AG04450 (cell line): ENCODE results near the gene C14orf132. TPM values are rescaled to one million over a fixed set of nuclear protein-coding genes. Genes with fewer than 3 reads are reported as not detected.
A peak's percentile ranks its signal among the peaks of the same experiment; 100 is the strongest.

Experiments
- CTCF ChIA-PET: fragments of 300-600, 350-600 bp; formaldehyde crosslinking; extraction: SDS; loops from one replicate; lab custom pipeline; 2022; ENCODE audit warnings: antibody characterized with exemption, inconsistent platforms; lab: Charles Lee
- POLR2A ChIA-PET: fragments of 350-600 bp; formaldehyde crosslinking; extraction: SDS; loops from one replicate; lab custom pipeline; 2021; ENCODE audit warnings: antibody characterized with exemption, inconsistent platforms; lab: Yijun Ruan, JAX
- DNase-seq: peaks from one replicate; pipeline ENCODE4 v3.0.0-alpha.2; 2011; ENCODE audit warnings: low read depth, low spot score
- H3K27ac ChIP-seq: one replicate; pipeline ENCODE4 v1.5.1; 2012; ENCODE audit warnings: low read depth, low read length, control low read depth
- H3K27me3 ChIP-seq: one replicate; pipeline ENCODE4 v1.6.0; 2012; ENCODE audit warnings: low read length; ENCODE audit not compliant: control insufficient read depth, insufficient read depth
- H3K4me3 ChIP-seq: 2 replicates; pipeline ENCODE4 v1.5.1; 2011; ENCODE audit warnings: mild to moderate bottlenecking, low read depth, low read length, control low read depth
- H3K9me3 ChIP-seq: 2 replicates; pipeline ENCODE4 v1.5.1; 2012; ENCODE audit warnings: low read length; ENCODE audit not compliant: control insufficient read depth, insufficient read depth
- CTCF ChIP-seq: IDR thresholded peaks from 2 replicates; pipeline ENCODE4 v1.5.1; 2011; ENCODE audit warnings: low read depth, low read length, control low read depth, inconsistent platforms
- polyA plus RNA-seq: library from polyadenylated mRNA; depleted of rRNA; stranded (reverse); fragments of >200 nt; gene quantifications from 2 replicates; pipeline ENCODE4 v1.2.3, GENCODE V29; 2011

Gene C14orf132
- polyA plus RNA-seq, 1 experiment, result 42.0 TPM

GRCh38 chr14:96051231-96051630 lies 12.1 kb downstream of the C14orf132 start:
- no peak for TF ChIP-seq CTCF
- no peak overlapping the region for H3K27ac ChIP-seq
- ChIA-PET CTCF (interaction anchor here (1.1 kb wide), 1 partner anchor 47 kb away, joined by 3 read pairs; no protein-coding TSS in a partner anchor), POLR2A (no interaction called here)
- no peak overlapping the region for H3K4me3 ChIP-seq
- no peak for DNase-seq
- no peaks in the 10 kb centered on the region for H3K27me3 ChIP-seq
- no peaks in the 10 kb centered on the region for H3K9me3 ChIP-seq

- Histone ChIP-seq H3K9me3 (no peaks in the 10 kb centered on the region), H3K27me3 (no peaks in the 10 kb centered on the region), H3K4me3 (no peak overlapping the region), H3K27ac (peak overlapping the region; percentile 31)
- CTCF ChIA-PET, result interaction anchor here (1.1 kb wide), 1 partner anchor 46 kb away, joined by 3 read pairs; no protein-coding TSS in a partner anchor
- no peak for TF ChIP-seq CTCF
- no peak for DNase-seq
- POLR2A ChIA-PET, result no interaction called here
Observed at GRCh38 chr14:96051642-96052540, 12.7 kb downstream of the C14orf132 start.

- Histone ChIP-seq H3K9me3 (no peaks in the 10 kb centered on the region), H3K27ac (no peak overlapping the region), H3K27me3 (no peaks in the 10 kb centered on the region), H3K4me3 (no peak overlapping the region)
- DNase-seq, result no peak
- CTCF ChIA-PET, result no interaction called here
- POLR2A ChIA-PET, result no interaction called here
- 0 out of 2 replicates have a peak, but pooled peaks have one; percentile 2 for TF ChIP-seq CTCF
Observed at GRCh38 chr14:96052541-96053247, 13.5 kb downstream of the C14orf132 start.

- Histone ChIP-seq H3K27ac (peak overlapping the region; percentile 73), H3K27me3 (no peaks in the 10 kb centered on the region), H3K4me3 (no peak overlapping the region), H3K9me3 (no peaks in the 10 kb centered on the region)
- no peak for DNase-seq
- ChIA-PET CTCF (interaction anchor here (0.6 kb wide), 1 partner anchor 237 kb away, joined by 3 read pairs; no protein-coding TSS in a partner anchor), POLR2A (no interaction called here)
- no peak for TF ChIP-seq CTCF
Observed at GRCh38 chr14:96053248-96053599, 14.1 kb downstream of the C14orf132 start.
